NCI-H1694 treated with DMSO at 0.1 percent for 48 hours (cell line): ENCODE measurements around the gene DGCR8.

Source experiments
- DNase-seq: peaks from one replicate; lab custom pipeline; 2025; lab: John Stamatoyannopoulos, UW

DGCR8 gene

GRCh38 chr22:20124083-20124787 lies 44.2 kb downstream of the DGCR8 start:
- DNase-seq: no peak

- DNase-seq: no peak
These were observed 45.4 kb downstream of the DGCR8 start for GRCh38 chr22:20125201-20126174.

- DNase-seq: no peak
These were observed 46.4 kb downstream of the DGCR8 start for GRCh38 chr22:20126284-20127029.

- DNase-seq: no peak
These were observed 47.4 kb downstream of the DGCR8 start for GRCh38 chr22:20127318-20127868.

GRCh38 chr22:20127869-20128618 lies 48.0 kb downstream of the DGCR8 start:
- DNase-seq: no peak

GRCh38 chr22:20128619-20128901 lies 48.5 kb downstream of the DGCR8 start:
- no peak for DNase-seq

- DNase-seq: no peak
These were observed 49.1 kb downstream of the DGCR8 start for GRCh38 chr22:20128902-20129746.

GRCh38 chr22:20129747-20130014 lies 49.6 kb downstream of the DGCR8 start:
- DNase-seq: no peak

GRCh38 chr22:20130319-20130718 lies 50.3 kb downstream of the DGCR8 start:
- DNase-seq: no peak

GRCh38 chr22:20130731-20131596 lies 50.9 kb downstream of the DGCR8 start:
- no peak for DNase-seq

GRCh38 chr22:20131597-20131858 lies 51.5 kb downstream of the DGCR8 start, which contains the start of gene ZDHHC8:
ZDHHC8 (plus strand) TSS chr22:20131804; CDS start chr22:20131948, 144 bp downstream.
- no peak for DNase-seq

GRCh38 chr22:20131859-20132685 lies 52.0 kb downstream of the DGCR8 start:
- DNase-seq: no peak

GRCh38 chr22:20132686-20133246 lies 52.7 kb downstream of the DGCR8 start:
- DNase-seq: no peak

- no peak for DNase-seq
These were observed 54.0 kb downstream of the DGCR8 start for GRCh38 chr22:20133930-20134549.

- no peak for DNase-seq
These were observed 55.2 kb downstream of the DGCR8 start for GRCh38 chr22:20135265-20135664.

- DNase-seq: no peak
These were observed 56.0 kb downstream of the DGCR8 start for GRCh38 chr22:20135806-20136602.

GRCh38 chr22:20136603-20136873 lies 56.5 kb downstream of the DGCR8 start:
- no peak for DNase-seq

- no peak for DNase-seq
These were observed 57.1 kb downstream of the DGCR8 start for GRCh38 chr22:20137113-20137512.
